WTC11 (cell line): ENCODE measurements around the gene OLFML3.
"Not testable (repeated sequence)": the region's sequence is repeated elsewhere in the genome, so short reads cannot be mapped to it uniquely, and the experiment has no call there.

ENCODE experiments used
- ATF1 ChIP-seq: sonication (generic); formaldehyde crosslinking; IDR thresholded peaks from 2 replicates; pipeline ENCODE4 v1.8.1; 2023; ENCODE audit warnings: mild to moderate bottlenecking, moderate library complexity, missing genetic modification reagents
- FOXJ3 ChIP-seq: sonication (generic); formaldehyde crosslinking; IDR thresholded peaks from 2 replicates; pipeline ENCODE4 v1.9.0; 2021; ENCODE audit warnings: missing genetic modification reagents, mild to moderate bottlenecking, borderline replicate concordance
- IRF2 ChIP-seq: sonication (generic); formaldehyde crosslinking; IDR thresholded peaks from 2 replicates; pipeline ENCODE4 v1.8.0; 2022; ENCODE audit warnings: low read depth, missing genetic modification reagents, borderline replicate concordance
- JUN ChIP-seq: sonication (generic); formaldehyde crosslinking; IDR thresholded peaks from 2 replicates; pipeline ENCODE4 v1.8.0; 2023; ENCODE audit warnings: mild to moderate bottlenecking, missing genetic modification reagents
- MXD4 ChIP-seq: fragments of 250-450 bp; sonication (Bioruptor Pico); IDR thresholded peaks from 2 replicates; pipeline ENCODE4 v1.8.0; 2021; ENCODE audit warnings: mild to moderate bottlenecking, moderate library complexity, borderline replicate concordance
- NR1H2 ChIP-seq: sonication (generic); formaldehyde crosslinking; IDR thresholded peaks from 2 replicates; pipeline ENCODE4 v1.9.0; 2021; ENCODE audit warnings: mild to moderate bottlenecking, moderate library complexity, missing genetic modification reagents
- SP1 ChIP-seq: sonication (generic); formaldehyde crosslinking; conservative IDR thresholded peaks from 2 replicates; pipeline ENCODE4 v1.8.1; 2022; ENCODE audit warnings: missing genetic modification reagents
- USF1 ChIP-seq: sonication (generic); formaldehyde crosslinking; IDR thresholded peaks from 2 replicates; pipeline ENCODE4 v1.8.0; 2022; ENCODE audit warnings: mild to moderate bottlenecking, missing genetic modification reagents
- TF ChIP-seq, protein P1 (sequence below): fragments of 200-600 bp; IDR thresholded peaks from 2 replicates; pipeline ENCODE4 v1.8.0; 2022; ENCODE audit warnings: antibody characterized with exemption
- TF ChIP-seq, protein P2 (sequence below): sonication (generic); formaldehyde crosslinking; IDR thresholded peaks from 2 replicates; pipeline ENCODE4 v1.8.1; 2023; ENCODE audit warnings: mild to moderate bottlenecking, moderate library complexity, missing genetic modification reagents
- TF ChIP-seq, protein P3 (sequence below): sonication (generic); formaldehyde crosslinking; IDR thresholded peaks from 2 replicates; pipeline ENCODE4 v1.8.1; 2023; ENCODE audit warnings: mild to moderate bottlenecking, missing genetic modification reagents

DNA sequence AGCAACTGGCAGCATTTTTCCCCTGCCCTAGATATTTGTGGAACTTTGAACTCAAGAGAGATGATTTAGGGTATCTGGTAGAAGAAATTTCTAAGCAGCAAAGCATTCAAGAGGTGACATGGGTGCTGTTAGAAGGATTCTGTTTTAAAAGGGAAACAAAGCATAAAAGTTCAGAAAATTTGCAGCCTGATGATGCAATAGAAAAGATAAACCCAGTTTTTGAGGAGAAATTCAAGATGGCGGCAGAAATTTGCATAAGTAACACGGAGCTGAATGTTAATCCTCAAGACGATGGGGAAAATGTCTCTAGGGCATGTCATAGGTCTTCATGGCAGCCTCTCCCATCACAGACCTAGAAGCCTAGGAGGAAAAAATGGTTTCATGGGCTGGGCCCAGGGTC, 40.5 kb downstream of the OLFML3 start:
- not testable (repeated sequence) for TF ChIP-seq FOXJ3 (CRISPR knock-in tag); ATF1 (CRISPR knock-in tag); JUN (CRISPR knock-in tag); USF1 (CRISPR knock-in tag); MXD4; IRF2 (CRISPR knock-in tag); SP1 (CRISPR knock-in tag); NR1H2
- TF ChIP-seq, protein P1, sequence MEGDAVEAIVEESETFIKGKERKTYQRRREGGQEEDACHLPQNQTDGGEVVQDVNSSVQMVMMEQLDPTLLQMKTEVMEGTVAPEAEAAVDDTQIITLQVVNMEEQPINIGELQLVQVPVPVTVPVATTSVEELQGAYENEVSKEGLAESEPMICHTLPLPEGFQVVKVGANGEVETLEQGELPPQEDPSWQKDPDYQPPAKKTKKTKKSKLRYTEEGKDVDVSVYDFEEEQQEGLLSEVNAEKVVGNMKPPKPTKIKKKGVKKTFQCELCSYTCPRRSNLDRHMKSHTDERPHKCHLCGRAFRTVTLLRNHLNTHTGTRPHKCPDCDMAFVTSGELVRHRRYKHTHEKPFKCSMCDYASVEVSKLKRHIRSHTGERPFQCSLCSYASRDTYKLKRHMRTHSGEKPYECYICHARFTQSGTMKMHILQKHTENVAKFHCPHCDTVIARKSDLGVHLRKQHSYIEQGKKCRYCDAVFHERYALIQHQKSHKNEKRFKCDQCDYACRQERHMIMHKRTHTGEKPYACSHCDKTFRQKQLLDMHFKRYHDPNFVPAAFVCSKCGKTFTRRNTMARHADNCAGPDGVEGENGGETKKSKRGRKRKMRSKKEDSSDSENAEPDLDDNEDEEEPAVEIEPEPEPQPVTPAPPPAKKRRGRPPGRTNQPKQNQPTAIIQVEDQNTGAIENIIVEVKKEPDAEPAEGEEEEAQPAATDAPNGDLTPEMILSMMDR = not testable (repeated sequence)
- TF ChIP-seq, protein P2, sequence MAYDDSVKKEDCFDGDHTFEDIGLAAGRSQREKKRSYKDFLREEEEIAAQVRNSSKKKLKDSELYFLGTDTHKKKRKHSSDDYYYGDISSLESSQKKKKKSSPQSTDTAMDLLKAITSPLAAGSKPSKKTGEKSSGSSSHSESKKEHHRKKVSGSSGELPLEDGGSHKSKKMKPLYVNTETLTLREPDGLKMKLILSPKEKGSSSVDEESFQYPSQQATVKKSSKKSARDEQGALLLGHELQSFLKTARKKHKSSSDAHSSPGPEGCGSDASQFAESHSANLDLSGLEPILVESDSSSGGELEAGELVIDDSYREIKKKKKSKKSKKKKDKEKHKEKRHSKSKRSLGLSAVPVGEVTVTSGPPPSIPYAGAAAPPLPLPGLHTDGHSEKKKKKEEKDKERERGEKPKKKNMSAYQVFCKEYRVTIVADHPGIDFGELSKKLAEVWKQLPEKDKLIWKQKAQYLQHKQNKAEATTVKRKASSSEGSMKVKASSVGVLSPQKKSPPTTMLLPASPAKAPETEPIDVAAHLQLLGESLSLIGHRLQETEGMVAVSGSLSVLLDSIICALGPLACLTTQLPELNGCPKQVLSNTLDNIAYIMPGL (CRISPR knock-in tag) = not testable (repeated sequence)
- TF ChIP-seq, protein P3, sequence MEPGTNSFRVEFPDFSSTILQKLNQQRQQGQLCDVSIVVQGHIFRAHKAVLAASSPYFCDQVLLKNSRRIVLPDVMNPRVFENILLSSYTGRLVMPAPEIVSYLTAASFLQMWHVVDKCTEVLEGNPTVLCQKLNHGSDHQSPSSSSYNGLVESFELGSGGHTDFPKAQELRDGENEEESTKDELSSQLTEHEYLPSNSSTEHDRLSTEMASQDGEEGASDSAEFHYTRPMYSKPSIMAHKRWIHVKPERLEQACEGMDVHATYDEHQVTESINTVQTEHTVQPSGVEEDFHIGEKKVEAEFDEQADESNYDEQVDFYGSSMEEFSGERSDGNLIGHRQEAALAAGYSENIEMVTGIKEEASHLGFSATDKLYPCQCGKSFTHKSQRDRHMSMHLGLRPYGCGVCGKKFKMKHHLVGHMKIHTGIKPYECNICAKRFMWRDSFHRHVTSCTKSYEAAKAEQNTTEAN (CRISPR knock-in tag) = not testable (repeated sequence)
